NCI-H2227 (cell line): ENCODE data around the gene SHROOM3.

Experiments used
- DNase-seq: peaks from one replicate; lab custom pipeline; 2025; ENCODE audit not compliant: unreplicated experiment; lab: John Stamatoyannopoulos, UW

SHROOM3 gene

DNA sequence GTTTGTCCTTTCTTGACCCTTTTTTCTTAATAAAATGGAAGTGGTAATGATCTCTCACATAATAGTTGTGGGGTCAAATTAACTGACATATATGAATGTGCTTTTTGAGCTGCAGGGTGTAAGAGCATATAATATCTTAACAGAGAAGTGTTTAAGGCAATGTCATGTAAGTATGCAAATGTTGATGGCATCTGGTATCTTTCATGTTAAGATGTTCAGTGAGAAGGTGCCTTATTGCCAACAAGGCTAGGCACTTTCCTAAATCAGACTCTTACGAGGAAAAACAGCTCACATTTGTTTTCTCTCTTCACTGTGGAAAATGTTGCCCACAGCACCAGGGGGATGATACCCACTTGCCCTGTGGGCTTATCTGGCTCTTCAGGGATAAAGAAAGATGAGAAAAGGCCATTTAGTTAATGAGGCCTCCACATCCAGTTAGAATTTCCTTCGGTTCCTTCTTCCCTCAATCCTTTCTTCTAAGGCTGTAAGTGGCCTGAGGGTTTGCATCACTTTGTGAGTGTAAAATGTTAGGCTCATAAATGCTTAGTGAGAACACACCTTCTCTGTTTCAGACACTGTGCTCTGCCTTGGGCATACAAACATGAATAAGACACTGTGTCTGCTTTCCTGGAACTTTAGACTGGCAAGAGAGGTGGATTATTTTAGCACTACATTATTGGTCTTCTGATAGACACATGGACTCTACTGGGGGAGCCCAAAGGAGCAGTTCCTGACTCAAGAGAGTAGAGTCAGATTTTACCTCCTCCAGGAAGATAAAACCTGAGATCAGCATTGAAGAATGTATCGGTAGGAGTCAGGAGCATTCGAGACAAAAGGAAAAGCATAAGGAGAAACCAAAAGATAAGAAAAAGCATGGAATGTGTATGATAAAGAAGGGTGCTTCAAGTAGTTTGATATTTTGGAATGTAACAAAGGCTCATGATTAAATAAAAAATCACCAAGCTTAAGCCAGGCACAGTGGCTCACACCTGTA is 327.4 kb downstream of the SHROOM3 start:
- no peak for DNase-seq

DNA sequence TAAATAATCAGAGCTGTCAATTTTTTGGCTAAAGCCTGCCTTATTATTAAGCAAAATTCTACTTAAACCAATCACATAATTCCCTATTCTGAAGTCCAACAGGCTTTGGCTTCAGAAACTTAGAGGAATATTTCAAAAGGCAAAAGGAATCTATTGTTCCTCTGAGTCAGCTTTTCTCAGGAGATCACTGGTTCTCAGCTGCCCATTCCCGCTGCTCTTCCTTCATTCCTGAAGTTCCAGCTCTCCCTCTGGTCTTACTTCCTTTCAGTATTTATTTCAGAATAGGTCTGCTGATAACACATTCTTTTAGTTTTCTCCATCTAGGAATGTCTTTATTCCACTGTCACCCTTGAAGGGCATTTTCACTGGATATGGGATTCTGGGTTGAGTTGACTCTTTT is 329.2 kb downstream of the SHROOM3 start:
- DNase-seq: no peak

DNA sequence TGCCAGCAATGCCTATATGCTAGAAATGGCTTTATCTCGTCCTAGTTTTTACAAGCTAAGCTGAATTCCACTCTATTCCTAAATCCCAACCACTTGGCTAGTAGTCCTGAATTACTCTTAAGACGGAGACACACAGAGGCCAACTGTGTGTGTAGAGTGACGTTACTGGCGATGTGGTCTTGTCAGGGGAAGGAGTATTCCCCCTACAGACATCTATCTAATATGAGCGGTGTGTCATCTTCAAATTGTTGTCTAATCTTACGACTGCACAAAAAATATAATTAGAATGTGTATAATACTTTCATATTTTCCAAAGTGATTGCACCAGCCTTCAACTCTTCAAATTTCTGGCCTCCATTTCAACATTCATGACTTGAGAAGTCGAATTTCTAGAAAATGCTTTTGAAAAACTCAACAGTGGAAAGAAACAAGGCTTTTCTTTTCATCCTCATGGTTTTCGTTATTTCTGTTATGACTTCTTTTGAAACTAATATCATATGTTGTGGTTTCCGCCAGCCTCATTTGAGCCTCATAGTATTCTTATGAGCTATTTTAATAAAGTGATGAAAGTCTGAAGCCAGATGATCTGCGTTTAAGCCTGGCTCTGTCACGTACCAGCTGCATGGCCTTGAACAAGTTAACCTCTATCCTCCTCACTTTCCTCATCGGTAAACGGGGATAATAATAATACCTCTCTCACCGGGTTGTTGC is 330.6 kb downstream of the SHROOM3 start:
- no peak for DNase-seq

DNA sequence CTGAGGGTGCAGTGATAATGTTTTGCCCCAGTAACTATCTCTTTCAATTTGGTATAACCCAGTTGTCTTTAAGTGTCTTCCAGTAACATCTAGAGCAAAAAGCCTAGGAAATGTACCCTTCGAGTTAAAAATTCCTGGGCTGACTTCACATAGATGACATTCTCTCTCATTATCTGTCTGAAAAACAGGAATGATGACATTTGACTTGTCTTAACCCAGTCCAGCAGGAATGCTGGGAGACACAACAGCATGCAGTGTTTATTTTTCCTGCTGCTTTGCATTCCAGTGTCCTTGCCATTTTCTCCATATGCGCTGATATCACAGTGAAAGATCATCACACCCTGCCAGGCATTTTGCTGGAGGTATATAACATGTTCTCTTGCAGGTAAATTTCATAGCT is 333.0 kb downstream of the SHROOM3 start:
- no peak for DNase-seq

DNA sequence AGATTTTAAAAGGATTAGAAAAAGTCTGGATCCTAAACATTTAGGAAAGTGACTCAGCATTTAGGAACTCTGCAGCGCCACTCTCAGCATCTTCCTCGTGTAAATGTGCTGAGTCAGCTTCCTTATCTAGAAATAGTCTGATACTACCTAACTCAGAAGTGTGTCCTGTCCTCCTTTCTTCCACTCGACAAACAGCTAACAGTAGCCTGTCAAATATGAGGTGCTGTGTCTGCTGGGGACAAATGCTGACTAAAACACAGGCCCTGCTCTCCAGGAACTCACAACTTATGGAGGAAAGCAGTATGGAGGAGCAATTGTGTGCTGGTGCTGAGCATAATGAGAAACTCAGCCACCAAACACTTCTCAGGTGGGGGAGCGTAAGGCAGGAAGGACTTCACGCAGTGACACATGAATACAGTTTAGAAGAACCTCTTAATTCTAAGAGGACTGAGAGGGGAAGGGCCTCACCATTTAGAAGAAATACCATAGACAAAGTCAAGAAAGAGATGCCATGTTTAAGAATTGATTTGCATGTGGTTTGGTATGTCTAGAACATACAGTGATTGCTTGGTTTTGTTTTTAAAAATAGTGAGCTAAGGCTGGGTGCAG is 337.6 kb downstream of the SHROOM3 start:
- DNase-seq: no peak

DNA sequence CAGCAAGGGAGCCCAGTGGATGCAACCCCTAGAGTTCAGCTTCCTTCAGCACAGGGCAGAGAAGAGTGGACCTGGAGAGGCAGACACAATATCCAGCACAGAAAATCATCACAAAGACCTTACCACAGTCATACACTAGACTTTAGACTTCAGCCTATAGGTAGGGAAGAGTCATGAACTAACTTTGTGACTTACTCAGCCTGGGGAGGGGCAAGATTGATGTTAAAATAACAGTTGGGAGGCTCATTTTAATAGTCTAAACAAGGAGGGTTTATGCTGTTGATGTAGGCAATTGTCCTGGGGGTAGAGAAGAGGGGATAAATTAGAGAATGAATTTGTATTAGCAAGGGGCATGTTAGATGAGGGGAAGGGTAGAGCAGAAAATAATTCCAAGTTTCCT is 338.7 kb downstream of the SHROOM3 start:
- no peak for DNase-seq

DNA sequence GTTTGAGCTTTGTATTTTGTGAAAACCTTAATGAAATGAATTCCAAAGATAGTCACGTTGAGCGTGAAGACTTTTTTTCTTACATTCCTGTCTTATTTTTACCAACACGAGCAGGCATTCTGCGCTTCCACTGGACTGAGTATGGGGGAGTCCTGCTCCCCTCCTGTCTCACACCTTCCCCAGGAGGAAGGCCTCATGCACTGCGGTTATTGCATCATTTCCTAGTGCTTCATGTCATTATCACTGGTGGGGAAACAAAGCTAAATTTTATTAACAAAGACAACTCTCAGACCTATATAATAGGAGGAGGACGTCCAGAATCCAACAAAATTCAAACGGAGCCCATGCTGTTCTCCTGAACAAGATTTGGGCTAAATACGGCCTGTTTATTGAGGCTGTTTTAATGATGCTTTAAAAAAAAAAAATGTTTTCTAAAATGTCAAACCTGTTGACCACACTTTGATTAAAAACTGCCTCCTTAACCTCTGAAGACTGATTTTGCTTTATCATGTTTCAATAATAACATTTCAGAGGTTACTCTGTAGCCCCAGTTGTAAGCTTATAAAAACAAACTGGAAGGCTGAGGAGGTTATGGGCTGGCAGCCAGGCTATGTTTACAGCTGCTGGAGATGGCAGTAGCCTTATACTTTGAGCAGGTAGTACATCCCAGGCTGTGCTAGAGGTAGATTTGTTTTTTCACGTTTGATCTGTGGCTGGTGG is 344.9 kb downstream of the SHROOM3 start:
- no peak for DNase-seq

DNA sequence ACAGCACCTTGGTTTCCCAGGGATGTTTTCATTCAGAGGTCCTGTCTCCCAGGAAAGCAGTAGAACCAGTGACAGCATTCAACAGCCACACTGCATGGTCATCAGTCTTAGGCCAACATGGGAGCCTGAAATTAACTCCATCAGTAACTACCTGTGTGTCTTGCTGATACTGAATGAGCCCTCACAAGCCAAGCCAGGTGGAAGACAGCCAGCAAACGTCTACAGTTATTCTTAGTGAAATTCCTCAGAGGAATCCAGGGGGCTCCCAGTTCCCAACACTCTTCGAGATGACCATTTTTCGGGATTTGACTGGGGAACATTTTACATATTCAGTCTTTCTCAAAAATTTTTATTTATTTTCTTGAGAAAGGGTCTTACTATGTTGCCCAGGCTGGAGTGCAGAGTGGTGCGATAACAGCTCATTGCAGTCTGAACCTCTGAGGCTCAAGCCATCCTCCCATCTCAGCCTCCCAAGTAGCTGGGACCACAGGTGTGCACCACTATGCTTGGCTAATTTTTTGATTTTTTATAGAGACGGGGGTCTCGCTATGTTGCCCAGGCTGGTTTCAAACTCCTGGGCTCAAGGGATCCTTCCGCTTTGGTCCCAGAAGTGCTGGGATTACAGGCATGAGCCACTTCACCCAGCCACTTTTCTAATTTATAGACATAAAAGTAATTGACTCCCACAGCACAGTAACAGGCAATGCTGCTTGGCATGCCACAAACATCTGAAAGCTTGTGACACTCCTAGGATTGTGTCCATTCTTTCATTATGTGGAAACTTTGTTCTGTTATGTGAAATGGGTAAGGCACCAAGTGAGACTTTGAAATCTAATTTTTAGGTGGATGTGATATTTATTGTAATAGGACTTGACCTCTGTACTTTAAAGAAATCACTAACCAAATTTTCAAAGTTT is 346.0 kb downstream of the SHROOM3 start:
- no peak for DNase-seq

DNA sequence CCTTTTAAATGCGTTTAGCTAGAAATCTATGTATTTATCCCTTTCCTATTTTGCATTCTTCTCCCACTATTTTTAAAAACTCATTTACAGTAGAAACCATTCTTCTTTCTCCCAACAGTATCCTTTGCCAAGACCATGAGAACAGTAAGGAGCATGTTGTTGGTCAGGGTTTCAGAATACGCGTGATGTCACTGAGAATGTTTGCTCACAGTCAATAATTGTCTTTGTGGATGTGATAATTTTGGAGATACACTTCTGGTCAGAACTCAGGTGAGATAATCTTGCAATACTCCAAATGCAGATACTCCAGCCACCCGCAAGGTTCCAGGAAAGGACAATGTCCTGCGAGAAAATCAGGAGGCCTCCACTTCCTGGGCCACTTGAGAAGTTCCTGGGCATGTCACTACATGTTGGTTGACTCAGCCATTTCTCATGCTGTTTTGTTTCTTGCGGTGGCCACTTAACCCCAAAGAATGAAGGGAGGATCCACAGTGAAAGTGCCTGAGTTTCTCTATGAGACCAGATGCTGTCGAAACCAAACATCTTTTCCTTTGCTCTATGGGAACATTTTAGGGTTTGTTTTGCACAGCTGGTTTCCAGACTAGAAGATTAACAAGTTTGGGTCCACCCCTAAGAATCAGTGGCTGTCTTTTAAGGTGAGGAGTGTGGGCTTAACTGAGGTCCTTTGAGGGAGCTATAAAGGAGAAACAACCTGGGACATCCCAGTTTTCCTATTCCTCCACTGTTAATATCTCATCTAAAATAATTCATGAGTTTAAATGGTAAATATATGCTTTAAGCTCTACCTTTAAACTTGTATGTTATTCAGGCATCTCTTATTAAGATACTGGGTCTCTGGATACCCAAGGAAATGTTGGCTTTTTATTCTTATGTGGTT is 346.9 kb downstream of the SHROOM3 start:
- DNase-seq: no peak

DNA sequence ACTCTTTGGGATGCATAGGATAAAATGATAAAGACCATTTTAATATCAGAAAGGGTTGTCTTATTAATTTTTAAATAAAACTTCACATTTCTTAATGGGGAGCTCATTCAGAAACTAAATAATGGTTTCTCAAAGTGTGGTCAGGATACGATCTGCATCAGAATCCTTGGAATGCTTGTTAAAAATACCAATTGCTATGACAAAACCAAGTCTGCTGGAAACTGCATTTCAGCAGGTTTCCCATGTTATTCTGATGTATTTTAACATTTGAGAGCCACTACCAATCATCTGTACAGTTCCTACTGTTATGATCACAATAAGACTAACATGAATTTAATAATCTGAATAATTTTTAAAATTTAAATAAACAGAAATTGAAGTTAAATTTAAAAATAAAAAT is 347.8 kb downstream of the SHROOM3 start:
- DNase-seq: no peak

DNA sequence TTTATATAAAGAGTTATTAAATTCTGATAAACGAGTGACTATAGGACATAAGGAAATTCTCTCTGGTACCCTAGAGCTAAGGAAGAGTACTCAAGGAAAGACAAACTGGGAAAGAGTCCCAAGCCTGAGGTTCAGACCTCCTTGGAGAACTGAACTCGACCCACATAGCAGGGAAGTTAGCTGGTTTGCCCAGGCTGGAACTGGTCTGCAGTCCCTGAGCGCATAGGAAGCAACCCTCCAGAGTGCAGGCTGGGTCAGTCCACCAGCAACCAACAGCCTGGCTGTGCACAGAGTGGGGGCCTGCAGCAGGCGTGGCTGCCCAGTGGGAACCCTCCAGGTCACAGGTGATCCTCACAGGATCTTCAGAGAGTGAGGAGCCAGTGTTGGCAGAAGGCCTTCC is 348.8 kb downstream of the SHROOM3 start:
- no peak for DNase-seq

DNA sequence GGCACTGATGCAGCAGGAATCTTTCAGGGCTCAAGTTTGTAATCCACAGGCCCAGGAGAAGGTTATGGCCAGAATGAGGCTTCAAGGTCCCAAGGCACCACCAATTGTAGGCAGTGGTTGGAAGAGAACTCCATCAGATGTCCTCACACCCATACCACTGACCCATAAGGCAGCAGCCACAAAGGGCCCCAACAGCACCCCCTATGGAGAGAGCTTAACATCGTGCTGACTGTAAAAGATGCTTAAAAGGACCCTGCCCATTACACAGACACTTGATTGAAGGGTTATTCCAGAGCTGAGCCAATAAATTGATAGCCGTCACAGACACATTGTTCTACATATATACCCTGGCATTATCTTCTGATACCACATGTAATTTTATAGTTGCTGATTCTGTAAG is 349.2 kb downstream of the SHROOM3 start:
- no peak for DNase-seq

DNA sequence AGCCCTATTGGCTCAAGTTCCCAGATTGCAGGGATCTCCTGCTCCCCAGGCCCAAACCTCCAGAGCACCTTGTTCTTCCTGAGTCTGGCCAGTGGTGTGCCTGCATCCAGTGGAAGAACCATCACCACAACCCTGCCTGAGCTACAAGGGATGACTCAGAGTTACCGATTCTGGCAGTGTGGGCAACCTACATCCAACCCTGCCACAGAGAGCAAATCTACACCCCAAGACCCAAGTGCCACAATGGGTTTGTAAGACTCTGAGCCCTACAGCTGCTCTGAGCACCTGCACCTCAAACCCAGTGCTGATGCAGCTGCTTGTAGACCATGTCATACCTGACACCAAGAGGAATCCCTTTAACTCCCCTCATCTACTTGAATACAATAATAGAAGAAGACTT is 352.9 kb downstream of the SHROOM3 start:
- no peak for DNase-seq

DNA sequence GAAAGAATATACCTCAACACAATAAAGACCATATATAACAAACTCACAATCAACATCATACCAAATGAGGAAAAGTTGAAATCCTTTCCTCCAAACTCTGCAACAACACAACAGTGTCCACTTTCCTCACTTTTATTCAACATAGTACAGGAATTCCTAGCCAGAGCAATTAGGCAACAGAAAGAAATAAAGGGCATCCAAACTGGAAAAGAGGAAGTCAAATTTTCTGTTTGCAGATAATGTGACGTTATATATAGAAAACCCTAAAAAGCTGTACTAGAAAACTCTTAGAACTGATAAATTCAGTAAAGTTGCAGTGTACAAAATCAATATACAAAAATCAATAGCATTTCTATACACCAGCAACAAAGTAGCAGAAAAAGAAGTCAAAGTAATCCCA is 355.3 kb downstream of the SHROOM3 start:
- no peak for DNase-seq

DNA sequence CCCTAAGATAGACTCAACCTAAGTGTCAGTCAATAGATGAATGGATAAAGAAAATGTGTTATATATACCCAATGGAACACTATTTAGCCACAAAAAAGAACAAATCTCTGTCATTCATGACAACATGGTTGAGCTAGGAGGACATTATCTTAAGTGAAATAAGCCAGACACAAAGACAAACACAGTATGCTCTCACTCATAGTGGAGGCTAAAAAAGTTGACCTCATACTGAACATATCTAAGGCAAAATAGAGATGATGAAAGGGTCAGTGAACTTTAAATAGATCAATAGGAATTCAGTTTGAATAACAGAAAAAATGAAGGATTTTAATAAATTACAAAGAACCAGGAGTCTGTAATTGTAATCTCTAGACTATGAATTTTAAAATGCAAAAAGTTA is 356.4 kb downstream of the SHROOM3 start:
- DNase-seq: no peak

DNA sequence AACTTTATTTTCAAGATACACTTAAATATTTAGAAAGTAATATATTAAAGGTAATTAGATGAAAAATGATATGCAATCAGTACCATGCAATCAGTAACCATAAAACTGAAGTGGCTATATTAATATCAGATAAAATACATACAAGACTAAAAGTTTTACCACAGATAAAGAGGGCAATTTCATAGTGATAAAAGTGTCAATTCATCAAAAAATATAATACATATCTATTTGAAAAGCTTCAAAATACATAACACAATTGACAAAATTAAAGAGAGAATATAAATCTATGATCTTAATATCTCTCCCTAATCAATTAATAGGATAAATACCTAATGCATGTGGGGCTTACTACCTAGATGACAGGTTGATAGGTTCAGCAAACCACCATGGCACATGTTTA is 357.4 kb downstream of the SHROOM3 start:
- DNase-seq: no peak

DNA sequence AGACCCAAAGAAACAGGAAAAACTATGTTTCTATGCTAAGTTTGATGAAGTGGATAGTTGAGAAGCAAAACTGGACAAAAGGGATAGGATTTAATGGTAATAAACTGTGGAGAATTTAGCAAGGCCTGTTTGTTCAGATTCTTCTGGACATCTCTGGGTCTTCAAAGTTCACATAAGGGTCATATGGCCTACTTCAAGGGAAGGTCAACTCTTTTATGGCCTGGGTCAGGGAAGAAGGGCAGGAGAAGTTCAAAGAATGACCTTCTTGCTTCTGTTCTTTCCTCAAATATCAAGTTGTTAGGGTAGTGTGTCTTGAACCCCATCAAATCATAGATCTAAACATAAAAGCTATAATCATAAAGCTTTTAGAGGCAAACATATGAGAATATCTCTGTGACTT is 360.2 kb downstream of the SHROOM3 start:
- DNase-seq: no peak

DNA sequence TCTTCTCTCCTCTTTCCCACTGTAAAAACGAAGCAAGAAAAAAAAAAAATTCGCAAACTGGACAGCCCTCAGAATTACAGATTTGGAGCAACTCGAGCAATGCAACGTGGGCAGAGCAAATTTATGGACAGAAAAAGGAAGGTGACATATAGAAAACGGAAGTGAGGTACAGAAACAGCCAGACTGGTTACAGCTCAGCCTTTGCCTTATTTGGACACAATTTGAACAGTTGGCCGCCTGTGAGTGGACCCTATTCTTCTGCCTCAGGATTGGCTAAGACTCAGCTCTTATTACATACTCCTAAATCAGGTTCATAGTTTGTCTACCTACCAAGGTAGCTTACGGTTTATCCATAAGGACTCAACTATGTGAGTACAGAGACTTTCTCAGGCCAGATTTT is 364.1 kb downstream of the SHROOM3 start:
- DNase-seq: no peak

DNA sequence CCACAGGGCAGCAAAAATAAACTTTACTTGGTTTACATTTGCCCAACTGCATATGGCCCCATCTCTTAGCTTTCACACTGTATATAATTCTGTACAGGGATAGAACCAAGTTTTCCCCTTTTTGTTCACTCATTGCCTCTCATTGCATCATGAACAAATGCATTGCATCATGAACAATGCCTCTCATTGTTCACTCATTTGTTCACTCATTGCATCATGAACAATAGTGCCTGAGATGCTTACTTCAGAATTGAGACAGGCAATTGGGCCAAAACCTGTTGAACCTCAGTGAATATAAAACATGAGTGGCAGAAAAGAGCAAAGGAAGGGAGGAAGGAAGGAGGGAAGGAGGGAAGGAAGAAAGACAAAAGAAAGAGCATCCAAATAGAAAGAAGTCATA is 364.7 kb downstream of the SHROOM3 start:
- DNase-seq: no peak
